HG02642 (cell line): ENCODE measurements around the gene ANTXR1.
"Not testable (repeated sequence)": the region's sequence is repeated elsewhere in the genome, so short reads cannot be mapped to it uniquely, and the experiment has no call there.

ENCODE experiments used
- ATAC-seq: cut with Tn5 transposase; IDR thresholded peaks from one replicate; pipeline ENCODE4 v1.9.1; 2021; ENCODE audit warnings: mild to moderate bottlenecking; ENCODE audit not compliant: unreplicated experiment, poor library complexity

The ANTXR1 gene

DNA sequence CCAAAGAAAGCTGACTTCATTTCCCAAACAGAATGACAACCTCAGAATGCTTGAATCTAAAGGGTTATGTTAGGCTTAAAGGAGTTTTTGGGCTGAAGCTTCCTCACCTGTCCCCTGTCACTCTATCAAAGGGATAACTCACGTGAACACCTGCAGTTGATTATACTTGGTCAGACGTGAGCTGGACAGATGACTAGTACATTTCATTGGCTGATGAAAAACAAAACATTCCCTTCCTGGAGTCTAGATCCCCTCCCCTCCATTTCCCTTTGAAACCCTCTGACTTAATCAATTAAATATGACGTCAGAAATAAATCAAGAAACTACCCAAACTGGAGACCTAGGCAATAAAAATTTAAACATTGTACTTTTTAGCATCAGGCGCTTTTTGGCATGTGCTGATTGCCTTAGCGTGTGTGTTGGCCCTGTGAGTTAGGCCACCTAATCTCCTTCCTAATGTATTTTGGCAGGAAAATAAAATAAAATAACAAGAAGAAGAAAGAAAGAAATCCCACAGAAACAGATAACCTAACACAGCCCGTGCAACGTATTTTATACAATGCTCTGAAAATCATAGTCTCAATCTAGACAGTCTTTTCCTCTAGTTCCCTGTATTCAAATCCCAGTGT, 159.0 kb downstream of the ANTXR1 start:
- no peak for ATAC-seq

DNA sequence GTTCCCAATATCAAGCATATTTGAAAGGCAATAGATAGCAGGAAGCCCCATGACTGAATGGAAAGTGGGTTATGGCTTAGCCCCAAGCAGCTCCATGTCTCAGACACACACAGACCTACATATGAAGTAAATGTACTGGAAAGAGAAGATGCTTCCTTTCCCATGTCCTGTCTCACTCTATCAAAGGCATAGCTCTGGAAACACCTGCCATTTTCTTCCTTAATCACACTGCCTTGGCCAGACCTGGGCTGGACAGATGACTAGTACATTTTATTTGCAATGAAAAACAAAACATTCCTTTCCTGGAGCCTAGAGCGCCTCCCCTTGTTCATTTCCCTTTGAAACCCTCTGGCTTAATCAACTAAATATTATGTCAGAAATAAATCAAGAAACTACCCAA, 160.7 kb downstream of the ANTXR1 start:
- ATAC-seq, result no peak

GRCh38 chr2:69174211-69174610, 161.2 kb downstream of the ANTXR1 start:
- not testable (repeated sequence) for ATAC-seq

- ATAC-seq, result no peak
These were observed 163.1 kb downstream of the ANTXR1 start for GRCh38 chr2:69175790-69176715.

DNA sequence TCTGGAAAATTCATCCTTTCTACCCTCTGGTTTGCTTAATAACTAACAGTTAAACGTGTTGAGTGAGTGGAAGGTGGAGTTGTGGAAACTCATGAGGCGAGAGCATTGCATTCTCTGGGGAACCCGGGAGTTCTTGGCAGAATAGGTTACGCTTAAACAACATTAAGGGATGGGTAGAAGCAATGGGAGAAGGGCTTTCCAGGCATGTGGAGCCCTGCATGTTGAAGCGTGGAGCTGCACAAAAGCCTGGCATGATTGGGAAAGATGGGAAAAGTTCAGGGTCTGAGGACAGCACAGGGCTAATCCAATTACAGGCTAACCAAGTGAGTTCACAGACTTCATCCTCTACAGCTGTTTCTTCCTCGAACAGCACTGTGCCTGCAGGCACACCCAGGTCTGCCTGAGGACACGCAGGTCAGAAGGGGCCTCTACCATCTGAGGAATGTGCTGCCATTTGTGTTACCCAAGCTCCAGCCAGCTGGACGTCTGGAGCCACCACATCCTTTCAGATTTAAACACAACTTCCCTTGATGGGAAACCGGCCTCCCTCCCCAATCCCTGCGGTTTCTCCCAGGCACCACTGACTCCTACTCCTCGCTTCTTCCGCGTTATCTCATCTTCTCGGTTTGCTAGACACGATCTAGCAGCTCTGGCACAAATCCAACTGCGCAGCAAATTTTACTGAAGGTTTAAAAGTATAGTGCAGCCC, 164.2 kb downstream of the ANTXR1 start:
- ATAC-seq, result no peak

GRCh38 chr2:69177785-69178636, 165.0 kb downstream of the ANTXR1 start:
- no peak for ATAC-seq

- no peak for ATAC-seq
These were observed 165.8 kb downstream of the ANTXR1 start for GRCh38 chr2:69178756-69179155.

DNA sequence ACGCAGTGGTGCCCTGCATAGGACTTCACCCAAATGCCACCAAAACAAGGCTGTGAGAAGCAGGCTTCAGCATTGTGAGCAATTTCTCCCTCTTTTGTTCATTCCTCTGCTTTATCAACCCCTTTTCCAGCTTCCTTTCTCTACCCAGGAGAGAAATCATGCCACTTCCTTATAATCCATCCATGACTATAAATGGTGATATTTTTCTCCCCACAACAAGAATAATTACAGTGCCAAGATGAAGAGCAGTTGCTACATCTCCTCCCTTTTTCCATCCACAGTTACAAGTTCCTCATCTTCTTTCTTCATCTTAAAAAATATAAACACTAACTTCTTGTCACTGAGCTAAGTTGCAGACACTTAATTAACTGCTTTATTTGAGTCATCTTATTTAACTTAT, 167.2 kb downstream of the ANTXR1 start:
- no peak for ATAC-seq

- no peak for ATAC-seq
These were observed 168.0 kb downstream of the ANTXR1 start for GRCh38 chr2:69180974-69181373.

GRCh38 chr2:69181806-69182427, 168.9 kb downstream of the ANTXR1 start:
- no peak for ATAC-seq

- no peak for ATAC-seq
These were observed 170.7 kb downstream of the ANTXR1 start for GRCh38 chr2:69183659-69184058.

DNA sequence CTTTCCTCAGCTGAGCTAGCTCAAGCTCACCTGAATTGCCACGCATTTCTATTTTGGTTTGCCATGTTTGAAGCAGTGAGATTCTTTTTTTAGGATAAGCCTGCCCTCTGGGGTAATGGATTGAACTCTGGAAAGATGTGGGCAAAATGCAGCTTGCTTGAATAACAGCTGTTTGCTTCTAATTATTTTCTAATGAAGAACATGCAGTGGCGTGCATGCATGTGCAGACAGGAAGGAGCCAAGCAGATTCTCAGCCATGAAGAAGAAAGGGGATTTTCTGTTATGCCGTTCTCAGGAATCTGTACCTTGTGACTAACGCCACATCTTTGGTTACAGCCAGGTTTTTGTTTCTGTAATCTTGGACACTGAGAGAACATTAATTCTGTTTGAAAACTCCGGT, 171.2 kb downstream of the ANTXR1 start:
- no peak for ATAC-seq

DNA sequence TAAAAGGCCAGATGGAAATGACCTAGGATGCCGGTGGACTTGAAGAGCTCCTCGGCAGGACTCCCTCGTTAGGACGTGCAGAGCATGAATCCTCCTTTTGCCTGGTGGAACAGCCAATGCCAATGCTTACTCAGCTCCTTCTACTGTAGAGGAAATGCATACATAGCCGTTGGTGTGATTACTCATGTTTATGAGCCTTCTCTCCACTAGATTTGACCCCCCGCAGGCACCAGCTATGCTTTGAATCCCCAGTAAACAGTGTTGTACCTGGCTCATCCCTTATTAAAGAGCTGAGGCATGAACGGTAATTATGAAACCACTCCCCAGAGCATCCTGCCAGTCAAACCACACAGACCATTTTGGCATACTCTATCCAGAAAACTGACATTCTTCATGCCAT, 172.8 kb downstream of the ANTXR1 start:
- ATAC-seq, result no peak

DNA sequence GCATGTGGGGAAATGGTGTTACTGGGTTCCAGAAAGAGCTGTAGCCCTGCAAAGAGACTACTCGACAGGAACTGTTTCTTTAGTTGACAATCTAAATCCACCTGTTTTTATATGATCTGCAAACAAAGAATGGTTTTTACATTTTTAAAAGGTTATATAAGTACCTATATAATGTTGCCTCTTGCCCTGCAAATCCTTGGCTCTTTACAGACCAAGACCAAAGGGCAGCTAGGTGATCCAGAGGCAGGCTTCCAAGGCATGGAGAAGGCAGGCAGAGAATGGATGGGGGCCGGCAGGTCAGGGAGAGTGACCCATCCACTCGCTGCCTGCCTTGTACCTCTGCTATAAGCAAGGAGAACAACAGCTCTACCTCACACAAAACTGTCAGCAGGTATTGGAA, 173.6 kb downstream of the ANTXR1 start:
- ATAC-seq, result no peak

- ATAC-seq, result no peak
These were observed 175.4 kb downstream of the ANTXR1 start for GRCh38 chr2:69188182-69188900.

- no peak for ATAC-seq
These were observed 177.9 kb downstream of the ANTXR1 start for GRCh38 chr2:69190743-69191404.

- ATAC-seq, result no peak
These were observed 178.7 kb downstream of the ANTXR1 start for GRCh38 chr2:69191634-69192033.

DNA sequence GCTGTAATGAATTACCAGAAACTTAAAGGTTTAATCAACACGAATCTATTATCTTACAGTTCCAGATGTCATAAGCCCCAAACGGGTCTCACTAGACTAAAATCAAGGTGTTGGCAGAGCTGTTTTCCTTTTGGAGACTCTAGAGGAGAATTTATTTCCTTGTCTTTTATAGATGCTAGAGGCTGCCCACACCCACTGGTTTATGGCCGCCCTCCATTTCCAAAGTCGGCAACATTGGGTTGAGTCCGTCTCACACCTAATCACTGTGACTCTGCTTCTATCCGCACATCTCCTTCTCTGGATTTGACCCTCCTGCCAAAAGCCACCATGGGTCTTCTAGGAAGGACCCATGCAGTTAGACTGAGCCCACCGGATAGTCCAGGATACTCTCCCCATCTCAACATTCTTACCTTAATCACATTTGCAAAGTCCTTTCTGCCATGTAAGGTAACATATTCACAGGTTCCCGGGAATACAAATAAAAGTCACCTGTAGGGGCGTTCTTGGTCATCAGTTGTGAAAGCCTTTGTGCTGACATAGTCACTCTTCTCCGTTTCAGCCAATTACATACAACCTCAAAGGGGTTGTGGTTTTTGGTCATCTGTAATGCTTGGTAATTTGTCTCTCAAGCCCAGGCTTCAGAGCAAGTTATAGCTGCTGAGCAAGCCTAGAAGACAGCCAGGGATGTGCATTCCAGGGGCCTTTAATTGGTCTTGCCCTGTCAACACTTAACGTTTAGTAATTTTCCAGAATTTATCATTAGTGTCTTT, 179.4 kb downstream of the ANTXR1 start:
- ATAC-seq, result no peak
